ENCODE data around the gene SH3GLB1. TPM values are rescaled to one million over a fixed set of nuclear protein-coding genes. Genes with fewer than 3 reads are reported as not detected.
"Not testable (repeated sequence)": the region's sequence is repeated elsewhere in the genome, so short reads cannot be mapped to it uniquely, and the experiment has no call there.

SH3GLB1 gene
- total and polyA plus RNA-seq, 9 donors = 72.4 to 146 (median 138) TPM

- not testable (repeated sequence) for DNase-seq; H3K36me3 ChIP-seq (ENCODE audit: control insufficient read depth, insufficient read depth, low read length); H3K27me3 ChIP-seq (ENCODE audit: control insufficient read depth, insufficient read depth, low read length); H3K27ac ChIP-seq (ENCODE audit: low read length); H3K9me3 ChIP-seq (replicated peaks; ENCODE audit: control insufficient read depth, low read depth, low read length); H3K4me1 ChIP-seq (ENCODE audit: control insufficient read depth, insufficient read depth, low read length); H3K4me3 ChIP-seq (ENCODE audit: low read length)
- no CpG with 5 or more reads among the region's 5 CpGs for WGBS (ENCODE audit: insufficient coverage)
Measured at GRCh38 chr1:86702954-86703494, 1.4 kb upstream of the SH3GLB1 start.

- Histone ChIP-seq H3K27me3 (ENCODE audit: control insufficient read depth, insufficient read depth, low read length) (no peaks in the 10 kb centered on the region), H3K9me3 (replicated peaks; ENCODE audit: control insufficient read depth, low read depth, low read length) (no peaks in the 10 kb centered on the region), H3K4me3 (ENCODE audit: low read length) (peak overlapping the region; percentile 91), H3K36me3 (ENCODE audit: control insufficient read depth, insufficient read depth, low read length) (no peaks in the 10 kb centered on the region), H3K27ac (ENCODE audit: low read length) (peak overlapping the region; percentile 98), H3K4me1 (ENCODE audit: control insufficient read depth, insufficient read depth, low read length) (peaks cover 7% of the 10 kb centered on the region)
- 4% methylated on average over 15 of the region's 34 CpGs for whole genome bisulfite sequencing (ENCODE audit: insufficient coverage)
- no peak for DNase-seq
Measured at GRCh38 chr1:86703696-86704457, 499 bp upstream of the SH3GLB1 start.

GRCh38 chr1:86704972-86705664 lies 742 bp downstream of the SH3GLB1 start:
- WGBS (ENCODE audit: insufficient coverage) = 0% methylated on average over 32 of the region's 41 CpGs
- peak; percentile 86 for DNase-seq
- no peaks in the 10 kb centered on the region for H3K36me3 ChIP-seq (ENCODE audit: control insufficient read depth, insufficient read depth, low read length)
- peak overlapping the region; percentile 98 for H3K27ac ChIP-seq (ENCODE audit: low read length)
- H3K9me3 ChIP-seq (replicated peaks; ENCODE audit: control insufficient read depth, low read depth, low read length) = no peaks in the 10 kb centered on the region
- no peaks in the 10 kb centered on the region for H3K27me3 ChIP-seq (ENCODE audit: control insufficient read depth, insufficient read depth, low read length)
- peaks cover 7% of the 10 kb centered on the region for H3K4me1 ChIP-seq (ENCODE audit: control insufficient read depth, insufficient read depth, low read length)
- peak overlapping the region; percentile 91 for H3K4me3 ChIP-seq (ENCODE audit: low read length)

- H3K9me3 ChIP-seq (replicated peaks; ENCODE audit: control insufficient read depth, low read depth, low read length) = no peaks in the 10 kb centered on the region
- peak overlapping the region; percentile 91 for H3K4me3 ChIP-seq (ENCODE audit: low read length)
- H3K36me3 ChIP-seq (ENCODE audit: control insufficient read depth, insufficient read depth, low read length) = no peaks in the 10 kb centered on the region
- H3K27ac ChIP-seq (ENCODE audit: low read length) = peak overlapping the region; percentile 98
- WGBS (ENCODE audit: insufficient coverage) = no CpG with 5 or more reads among the region's 4 CpGs
- H3K27me3 ChIP-seq (ENCODE audit: control insufficient read depth, insufficient read depth, low read length) = no peaks in the 10 kb centered on the region
- no peak for DNase-seq
- peaks cover 7% of the 10 kb centered on the region for H3K4me1 ChIP-seq (ENCODE audit: control insufficient read depth, insufficient read depth, low read length)
Measured at GRCh38 chr1:86705665-86705985, 1.2 kb downstream of the SH3GLB1 start.

- WGBS (ENCODE audit: insufficient coverage) = no CpG with 5 or more reads among the region's 2 CpGs
- peaks cover 7% of the 10 kb centered on the region for H3K4me1 ChIP-seq (ENCODE audit: control insufficient read depth, insufficient read depth, low read length)
Measured at GRCh38 chr1:86706018-86706635, 1.8 kb downstream of the SH3GLB1 start.

GRCh38 chr1:86708920-86709319 lies 4.5 kb downstream of the SH3GLB1 start:
- Histone ChIP-seq H3K4me3 (ENCODE audit: low read length) (no peak overlapping the region), H3K27me3 (ENCODE audit: control insufficient read depth, insufficient read depth, low read length) (no peaks in the 10 kb centered on the region), H3K27ac (ENCODE audit: low read length) (no peak overlapping the region), H3K9me3 (replicated peaks; ENCODE audit: control insufficient read depth, low read depth, low read length) (no peaks in the 10 kb centered on the region), H3K4me1 (ENCODE audit: control insufficient read depth, insufficient read depth, low read length) (peaks cover 5% of the 10 kb centered on the region), H3K36me3 (ENCODE audit: control insufficient read depth, insufficient read depth, low read length) (no peaks in the 10 kb centered on the region)
- no peak for DNase-seq
- WGBS (ENCODE audit: insufficient coverage) = no CpG with 5 or more reads among the region's 1 CpG

More at GRCh38 chr1:86706018-86706635, 1.8 kb downstream of the SH3GLB1 start:
- peak; percentile 38 for DNase-seq
- Histone ChIP-seq H3K27me3 (ENCODE audit: control insufficient read depth, insufficient read depth, low read length) (no peaks in the 10 kb centered on the region), H3K27ac (ENCODE audit: low read length) (peak overlapping the region; percentile 98), H3K36me3 (ENCODE audit: control insufficient read depth, insufficient read depth, low read length) (no peaks in the 10 kb centered on the region), H3K9me3 (replicated peaks; ENCODE audit: control insufficient read depth, low read depth, low read length) (no peaks in the 10 kb centered on the region), H3K4me3 (ENCODE audit: low read length) (peak overlapping the region; percentile 91)

- peaks cover 3% of the 10 kb centered on the region for H3K4me1 ChIP-seq (ENCODE audit: control insufficient read depth, insufficient read depth, low read length)
- H3K4me3 ChIP-seq (ENCODE audit: low read length) = no peak overlapping the region
- DNase-seq = no peak
- H3K36me3 ChIP-seq (ENCODE audit: control insufficient read depth, insufficient read depth, low read length) = peaks cover 2% of the 10 kb centered on the region
- H3K27me3 ChIP-seq (ENCODE audit: control insufficient read depth, insufficient read depth, low read length) = no peaks in the 10 kb centered on the region
- no peak overlapping the region for H3K27ac ChIP-seq (ENCODE audit: low read length)
- 67% methylated on average over 1 of the region's 2 CpGs for WGBS (ENCODE audit: insufficient coverage)
- no peaks in the 10 kb centered on the region for H3K9me3 ChIP-seq (replicated peaks; ENCODE audit: control insufficient read depth, low read depth, low read length)
Measured at GRCh38 chr1:86712088-86712860, 7.9 kb downstream of the SH3GLB1 start.

GRCh38 chr1:86713477-86713876 lies 9.1 kb downstream of the SH3GLB1 start:
- no peak overlapping the region for H3K4me3 ChIP-seq (ENCODE audit: low read length)

GRCh38 chr1:86714159-86714558 lies 9.8 kb downstream of the SH3GLB1 start:
- Histone ChIP-seq H3K4me1 (ENCODE audit: control insufficient read depth, insufficient read depth, low read length) (no peaks in the 10 kb centered on the region), H3K4me3 (ENCODE audit: low read length) (no peak overlapping the region), H3K27ac (ENCODE audit: low read length) (peak overlapping the region; percentile 56), H3K27me3 (ENCODE audit: control insufficient read depth, insufficient read depth, low read length) (no peaks in the 10 kb centered on the region), H3K9me3 (replicated peaks; ENCODE audit: control insufficient read depth, low read depth, low read length) (no peaks in the 10 kb centered on the region), H3K36me3 (ENCODE audit: control insufficient read depth, insufficient read depth, low read length) (peaks cover 2% of the 10 kb centered on the region)
- WGBS (ENCODE audit: insufficient coverage) = 50% methylated on average over 1 of the region's 1 CpG
- peak; percentile 19 for DNase-seq

More at GRCh38 chr1:86713477-86713876, 9.1 kb downstream of the SH3GLB1 start:
- peaks cover 2% of the 10 kb centered on the region for H3K36me3 ChIP-seq (ENCODE audit: control insufficient read depth, insufficient read depth, low read length)
- no peaks in the 10 kb centered on the region for H3K9me3 ChIP-seq (replicated peaks; ENCODE audit: control insufficient read depth, low read depth, low read length)
- no peaks in the 10 kb centered on the region for H3K4me1 ChIP-seq (ENCODE audit: control insufficient read depth, insufficient read depth, low read length)
- 57% methylated on average over 2 of the region's 3 CpGs for WGBS (ENCODE audit: insufficient coverage)
- no peaks in the 10 kb centered on the region for H3K27me3 ChIP-seq (ENCODE audit: control insufficient read depth, insufficient read depth, low read length)
- no peak for DNase-seq
- no peak overlapping the region for H3K27ac ChIP-seq (ENCODE audit: low read length)

Measured in muscle of leg (tissue), 11 donors.